GM19397 (cell line): ENCODE measurements around the gene GUCY2D.
"Not testable (repeated sequence)": the region's sequence is repeated elsewhere in the genome, so short reads cannot be mapped to it uniquely, and the experiment has no call there.

Experiments
- ATAC-seq: cut with Tn5 transposase; IDR thresholded peaks from one replicate; pipeline ENCODE4 v1.9.1; 2021; ENCODE audit warnings: mild to moderate bottlenecking, moderate library complexity; ENCODE audit not compliant: unreplicated experiment

Gene GUCY2D

GRCh38 chr17:8015236-8015956, 13.0 kb downstream of the GUCY2D start:
- no peak for ATAC-seq

- no peak for ATAC-seq
Observed at GRCh38 chr17:8015957-8016631, 13.7 kb downstream of the GUCY2D start.

- no peak for ATAC-seq
Observed at GRCh38 chr17:8016632-8017424, 14.4 kb downstream of the GUCY2D start.

- ATAC-seq = no peak
Observed at GRCh38 chr17:8018436-8018835, 16.0 kb downstream of the GUCY2D start.

- ATAC-seq = no peak
Observed at GRCh38 chr17:8019166-8019565, 16.8 kb downstream of the GUCY2D start.

GRCh38 chr17:8019665-8020650, 17.5 kb downstream of the GUCY2D start:
- no peak for ATAC-seq

- no peak for ATAC-seq
Observed at GRCh38 chr17:8020776-8021564, 18.6 kb downstream of the GUCY2D start.

- ATAC-seq = no peak
Observed at GRCh38 chr17:8021565-8022359, 19.3 kb downstream of the GUCY2D start.

GRCh38 chr17:8022360-8023003, 20.1 kb downstream of the GUCY2D start:
- ATAC-seq = no peak

- ATAC-seq = not testable (repeated sequence)
Observed at GRCh38 chr17:8024161-8024560, 21.7 kb downstream of the GUCY2D start.

- no peak for ATAC-seq
Observed at GRCh38 chr17:8025176-8025911, 22.9 kb downstream of the GUCY2D start.

- no peak for ATAC-seq
Observed at GRCh38 chr17:8029121-8029520, 26.7 kb downstream of the GUCY2D start.

- no peak for ATAC-seq
Observed at GRCh38 chr17:8031261-8031661, 28.8 kb downstream of the GUCY2D start.

GRCh38 chr17:8031950-8032349, 29.5 kb downstream of the GUCY2D start:
- ATAC-seq = no peak

GRCh38 chr17:8032442-8032841, 30.0 kb downstream of the GUCY2D start:
- no peak for ATAC-seq

- no peak for ATAC-seq
Observed at GRCh38 chr17:8038954-8039610, 36.7 kb downstream of the GUCY2D start, which contains the start of gene ALOX15B. Gene ALOX15B (plus strand): TSS chr17:8039059. CDS start chr17:8039156, 97 bp downstream.

- no peak for ATAC-seq
Observed at GRCh38 chr17:8039611-8040168, 37.3 kb downstream of the GUCY2D start.
